GM19025 (cell line): Measurements from ENCODE around the gene ASB8.

Experiments
- ATAC-seq: cut with Tn5 transposase; IDR thresholded peaks from one replicate; pipeline ENCODE4 v1.9.1; 2021; ENCODE audit warnings: mild to moderate bottlenecking, low read depth, moderate library complexity; ENCODE audit not compliant: unreplicated experiment

ASB8 gene

GRCh38 chr12:48157018-48157888, at the start of gene ASB8:
TSS of gene ASB8 (minus strand) at chr12:48157515. CDS start at chr12:48153496, 4,019 bp downstream.
- ATAC-seq = peak; percentile 90

GRCh38 chr12:48203192-48203591, 45.9 kb upstream of the ASB8 start, which contains the start of gene OR10AD1:
TSS of gene OR10AD1 (minus strand) at chr12:48203292. CDS start at chr12:48203292, 0 bp downstream.
- ATAC-seq = no peak

- ATAC-seq = no peak
Measured at GRCh38 chr12:48202766-48203165, 45.5 kb upstream of the ASB8 start.

GRCh38 chr12:48201516-48201915, 44.2 kb upstream of the ASB8 start:
- ATAC-seq = no peak

GRCh38 chr12:48201091-48201490, 43.8 kb upstream of the ASB8 start:
- no peak for ATAC-seq

DNA sequence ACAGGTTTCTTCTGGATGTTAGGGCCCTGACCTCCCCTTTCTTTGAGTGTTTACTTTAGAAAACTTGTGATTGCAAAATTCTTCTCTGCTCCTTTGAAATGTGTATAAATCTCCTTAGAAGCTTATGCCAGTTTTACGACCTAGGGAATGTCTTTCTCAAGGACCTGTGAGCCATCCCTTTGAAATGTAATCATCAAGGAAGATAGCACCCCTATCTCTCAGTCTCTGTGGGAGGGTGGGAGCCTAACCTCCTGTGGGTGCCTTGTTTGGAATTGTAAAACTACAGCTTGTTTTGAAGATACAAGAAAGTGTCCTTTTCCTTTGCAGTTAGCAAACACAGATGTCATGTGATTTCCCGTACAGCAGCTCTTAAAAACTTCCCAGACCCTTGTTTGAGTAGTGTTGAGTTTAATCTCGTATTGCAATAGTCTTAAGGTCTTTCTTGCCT, 42.5 kb upstream of the ASB8 start:
- no peak for ATAC-seq

- ATAC-seq = no peak
Measured at GRCh38 chr12:48198985-48199384, 41.7 kb upstream of the ASB8 start.

- peak; percentile 4 for ATAC-seq
Measured at GRCh38 chr12:48198672-48198971, 41.3 kb upstream of the ASB8 start.

GRCh38 chr12:48197971-48198671, 40.8 kb upstream of the ASB8 start:
- ATAC-seq = peak; percentile 100

- ATAC-seq = no peak
Measured at GRCh38 chr12:48197549-48197970, 40.2 kb upstream of the ASB8 start.

DNA sequence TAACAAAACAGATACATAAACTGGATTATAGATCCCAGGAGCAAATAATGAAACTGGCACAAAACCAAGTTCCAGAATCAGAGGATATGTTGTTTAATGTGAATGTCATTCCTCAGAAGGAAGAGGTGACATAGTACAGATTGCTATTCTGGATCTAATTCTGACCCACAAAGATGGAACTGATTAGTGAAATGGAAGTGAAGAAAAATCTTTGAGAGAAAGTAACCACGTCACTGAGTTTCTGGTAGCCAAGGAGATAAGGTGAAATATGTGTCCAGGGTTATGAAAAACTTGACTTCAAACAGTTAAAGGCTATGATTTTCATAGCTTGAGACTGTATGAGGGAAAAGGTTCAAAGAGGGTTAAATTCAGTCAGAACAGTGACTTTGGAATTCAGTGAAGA, 37.5 kb upstream of the ASB8 start:
- ATAC-seq = no peak

GRCh38 chr12:48193623-48194022, 36.3 kb upstream of the ASB8 start:
- no peak for ATAC-seq

DNA sequence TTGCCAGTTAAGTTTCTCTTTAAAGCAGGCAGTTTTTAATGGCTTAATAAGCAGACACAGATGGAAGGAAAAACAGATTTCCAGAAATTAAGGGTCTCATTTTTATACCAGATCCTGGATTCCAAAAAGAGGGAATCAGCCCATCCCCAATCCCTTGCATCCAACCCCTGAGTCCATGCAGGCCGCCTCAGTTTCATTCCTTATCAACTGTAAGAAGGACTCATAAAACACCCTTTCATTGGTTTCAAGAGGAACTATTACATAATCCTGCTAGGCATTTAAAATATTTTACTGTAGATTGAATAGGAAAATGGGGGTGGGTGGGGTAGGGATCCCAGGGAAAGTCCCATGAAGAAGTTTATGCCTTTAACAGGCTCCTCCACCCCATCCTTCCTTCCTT, 35.5 kb upstream of the ASB8 start:
- no peak for ATAC-seq

GRCh38 chr12:48191096-48191495, 33.8 kb upstream of the ASB8 start:
- ATAC-seq = no peak

GRCh38 chr12:48189331-48190125, 32.2 kb upstream of the ASB8 start:
- ATAC-seq = peak; percentile 55

- ATAC-seq = no peak
Measured at GRCh38 chr12:48187916-48188695, 30.8 kb upstream of the ASB8 start.

GRCh38 chr12:48185181-48185919, 28.0 kb upstream of the ASB8 start:
- ATAC-seq = no peak

GRCh38 chr12:48184549-48184922, 27.2 kb upstream of the ASB8 start:
- ATAC-seq = no peak

GRCh38 chr12:48183876-48184548, 26.7 kb upstream of the ASB8 start:
- ATAC-seq = no peak
